ENCODE measurements around the gene COX7A2.

DNA sequence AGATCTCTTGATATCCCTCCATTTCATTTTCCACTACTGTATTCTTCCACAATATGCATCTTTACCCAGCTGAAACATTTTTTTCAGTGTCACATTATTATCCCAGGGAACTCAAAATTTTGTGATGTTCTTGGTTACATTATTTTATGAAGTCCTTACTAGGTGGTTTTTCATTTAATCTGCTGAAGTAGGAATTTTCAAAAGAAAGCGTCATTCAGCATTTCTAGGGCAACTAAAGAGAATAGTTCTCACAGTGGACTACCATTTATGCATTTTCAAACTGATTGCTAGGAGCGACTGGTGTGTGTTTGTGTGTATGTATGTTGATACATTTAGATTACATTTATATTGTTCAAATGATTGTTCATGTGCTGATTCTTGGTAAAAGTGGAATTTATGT lies 43.4 kb upstream of the COX7A2 start:
- TF ChIP-seq WRNIP1 (IDR thresholded peaks at IDR 0.05; ENCODE audit: borderline replicate concordance, low read depth, low read length) (no peak), TCF3 (IDR thresholded peaks at IDR 0.05; ENCODE audit: borderline replicate concordance, insufficient read depth, low read depth, low read length) (no peak), ETV6 (conservative IDR thresholded peaks at IDR 0.05 in 1 of 2, IDR thresholded peaks at IDR 0.05 in 1 of 2; ENCODE audit: borderline replicate concordance in 1 of 2, low read depth in 1 of 2) (no peak), SUZ12 (IDR thresholded peaks at IDR 0.05; ENCODE audit: unreplicated experiment) (no peak), EP300 (IDR thresholded peaks at IDR 0.05; ENCODE audit: borderline replicate concordance in 1 of 2, control insufficient read depth in 1 of 2, low read depth in 2 of 2, low read length in 2 of 2) (no peak)

Data from GM12878 (cell line).